AG10803 (cell line): ENCODE measurements around the gene ADORA2B.

Experiments used
- DNase-seq: peaks from one replicate; pipeline ENCODE4 v3.0.0; 2010; ENCODE audit warnings: low read depth
- H3K4me3 ChIP-seq: 2 replicates; pipeline ENCODE4 v1.5.1; 2011; ENCODE audit warnings: mild to moderate bottlenecking, low read length, control low read depth
- CTCF ChIP-seq: conservative IDR thresholded peaks from 2 replicates; pipeline ENCODE4 v1.5.1; 2011; ENCODE audit warnings: mild to moderate bottlenecking, low read length, control low read depth, inconsistent platforms

Gene ADORA2B

GRCh38 chr17:15955793-15956541, 11.0 kb downstream of the ADORA2B start:
- DNase-seq: no peak
- no peak overlapping the region for H3K4me3 ChIP-seq
- TF ChIP-seq CTCF: no peak

- no peak overlapping the region for H3K4me3 ChIP-seq
- TF ChIP-seq CTCF: no peak
- no peak for DNase-seq
Observed at GRCh38 chr17:15957206-15957605, 12.3 kb downstream of the ADORA2B start.

GRCh38 chr17:15957608-15958307, 12.8 kb downstream of the ADORA2B start:
- no peak for DNase-seq
- no peak overlapping the region for H3K4me3 ChIP-seq
- TF ChIP-seq CTCF: no peak

- DNase-seq: no peak
- no peak for TF ChIP-seq CTCF
- H3K4me3 ChIP-seq: no peak overlapping the region
Observed at GRCh38 chr17:15958484-15958854, 13.5 kb downstream of the ADORA2B start.

- no peak for DNase-seq
- H3K4me3 ChIP-seq: no peak overlapping the region
- no peak for TF ChIP-seq CTCF
Observed at GRCh38 chr17:15963670-15964110, 18.8 kb downstream of the ADORA2B start.

GRCh38 chr17:15965528-15965927, 20.6 kb downstream of the ADORA2B start:
- no peak overlapping the region for H3K4me3 ChIP-seq
- DNase-seq: no peak
- no peak for TF ChIP-seq CTCF

- no peak overlapping the region for H3K4me3 ChIP-seq
- DNase-seq: no peak
- no peak for TF ChIP-seq CTCF
Observed at GRCh38 chr17:15966183-15966878, 21.4 kb downstream of the ADORA2B start.
